ENCODE results near the gene IGF2BP2.

GRCh38 chr3:185830018-185830797, 5.4 kb upstream of the IGF2BP2 start:
- TF ChIP-seq CTCF (IDR thresholded peaks at IDR 0.05) (no peak), POLR2A (IDR thresholded peaks at IDR 0.05) (no peak)

Data from lower leg skin (tissue), 3 donors.